SK-N-SH treated with all-trans-retinoic acid at 6 μM for 48 hours (cell line): ENCODE measurements around the gene SKP1.

ENCODE experiments used
- ATAC-seq: fragments of 200-7000 bp; cut with Tn5 transposase; 3 replicates; pipeline ENCODE4 v1.9.1; 2020; ENCODE audit warnings: mild to moderate bottlenecking, moderate library complexity
- ARNTL ChIP-seq: fragments of 450-650 bp; formaldehyde crosslinking; IDR thresholded peaks from 2 replicates; pipeline ENCODE4 v1.5.0; 2020; ENCODE audit warnings: low read depth, mild to moderate bottlenecking, moderate library complexity, borderline replicate concordance
- BACH2 ChIP-seq: fragments of 250-450 bp; sonication (Bioruptor Pico); IDR thresholded peaks from 2 replicates; pipeline ENCODE4 v1.9.0; 2021; ENCODE audit warnings: mild to moderate bottlenecking, borderline replicate concordance
- CSDC2 ChIP-seq: fragments of 250-450 bp; sonication (Bioruptor Pico); IDR thresholded peaks from 2 replicates; pipeline ENCODE4 v1.5.0; 2020; ENCODE audit warnings: mild to moderate bottlenecking, moderate library complexity
- ESRRG ChIP-seq: fragments of 250-450 bp; sonication (Bioruptor Pico); IDR thresholded peaks from 2 replicates; pipeline ENCODE4 v1.6.1; 2021; ENCODE audit warnings: mild to moderate bottlenecking
- ISL1 ChIP-seq: fragments of 250-450 bp; sonication (Bioruptor Pico); IDR thresholded peaks from 2 replicates; pipeline ENCODE4 v2.1.2; 2022; ENCODE audit warnings: mild to moderate bottlenecking, moderate library complexity
- PPARA ChIP-seq: fragments of 250-450 bp; sonication (Bioruptor Pico); IDR thresholded peaks from 2 replicates; pipeline ENCODE4 v1.5.0; 2020; ENCODE audit warnings: mild to moderate bottlenecking, borderline replicate concordance
- RARB ChIP-seq: fragments of 250-450 bp; sonication (Bioruptor Pico); IDR thresholded peaks from 2 replicates; pipeline ENCODE4 v1.8.0; 2021; ENCODE audit warnings: mild to moderate bottlenecking, moderate library complexity
- SNAI2 ChIP-seq: fragments of 250-450 bp; sonication (Bioruptor Pico); IDR thresholded peaks from 2 replicates; pipeline ENCODE4 v1.5.0; 2020; ENCODE audit warnings: mild to moderate bottlenecking, moderate library complexity
- TCF4 ChIP-seq: fragments of 250-450 bp; sonication (Bioruptor Pico); IDR thresholded peaks from 2 replicates; pipeline ENCODE4 v1.8.0; 2021; ENCODE audit warnings: mild to moderate bottlenecking, moderate library complexity, borderline replicate concordance
- TOX ChIP-seq: fragments of 250-450 bp; sonication (Bioruptor Pico); IDR thresholded peaks from 2 replicates; pipeline ENCODE4 v1.8.0; 2021; ENCODE audit warnings: mild to moderate bottlenecking, moderate library complexity, borderline replicate concordance
- ZC3H10 ChIP-seq: fragments of 250-450 bp; sonication (Bioruptor Pico); IDR thresholded peaks from 2 replicates; pipeline ENCODE4 v1.5.1; 2021; ENCODE audit warnings: mild to moderate bottlenecking, moderate library complexity
- ZFP30 ChIP-seq: fragments of 450-650 bp; formaldehyde crosslinking; IDR thresholded peaks from 2 replicates; pipeline ENCODE4 v1.5.0; 2022; ENCODE audit warnings: mild to moderate bottlenecking, moderate library complexity
- ZNF565 ChIP-seq: fragments of 450-650 bp; formaldehyde crosslinking; conservative IDR thresholded peaks from 2 replicates; pipeline ENCODE4 v1.5.0; 2020; ENCODE audit warnings: low read depth, mild to moderate bottlenecking, moderate library complexity
- ZNF70 ChIP-seq: fragments of 450-650 bp; formaldehyde crosslinking; IDR thresholded peaks from 2 replicates; pipeline ENCODE4 v1.5.0; 2020; ENCODE audit warnings: mild to moderate bottlenecking, moderate library complexity
- ZNF8 ChIP-seq: fragments of 450-650 bp; formaldehyde crosslinking; IDR thresholded peaks from 2 replicates; pipeline ENCODE4 v1.5.0; 2020; ENCODE audit warnings: mild to moderate bottlenecking, moderate library complexity
- TF ChIP-seq, protein P1 (sequence below): fragments of 250-450 bp; sonication (Bioruptor Pico); IDR thresholded peaks from 2 replicates; pipeline ENCODE4 v1.5.0; 2020; ENCODE audit warnings: mild to moderate bottlenecking, moderate library complexity
- TF ChIP-seq, protein P2 (sequence below): fragments of 250-450 bp; sonication (Bioruptor Pico); IDR thresholded peaks from 2 replicates; pipeline ENCODE4 v1.8.0; 2021; ENCODE audit warnings: low read depth, mild to moderate bottlenecking, moderate library complexity, borderline replicate concordance
- TF ChIP-seq, protein P3 (sequence below): fragments of 250-450 bp; sonication (Bioruptor Pico); IDR thresholded peaks from 2 replicates; pipeline ENCODE4 v1.8.0; 2020; ENCODE audit warnings: mild to moderate bottlenecking, moderate library complexity, borderline replicate concordance
- TF ChIP-seq, protein P4 (sequence below): fragments of 250-450 bp; sonication (Bioruptor Pico); IDR thresholded peaks from 2 replicates; pipeline ENCODE4 v1.5.1; 2021; ENCODE audit warnings: mild to moderate bottlenecking, moderate library complexity
- TF ChIP-seq, protein P5 (sequence below): fragments of 250-450 bp; sonication (Bioruptor Pico); IDR thresholded peaks from 2 replicates; pipeline ENCODE4 v1.5.1; 2020; ENCODE audit warnings: low read depth, mild to moderate bottlenecking, moderate library complexity

SKP1 gene

DNA sequence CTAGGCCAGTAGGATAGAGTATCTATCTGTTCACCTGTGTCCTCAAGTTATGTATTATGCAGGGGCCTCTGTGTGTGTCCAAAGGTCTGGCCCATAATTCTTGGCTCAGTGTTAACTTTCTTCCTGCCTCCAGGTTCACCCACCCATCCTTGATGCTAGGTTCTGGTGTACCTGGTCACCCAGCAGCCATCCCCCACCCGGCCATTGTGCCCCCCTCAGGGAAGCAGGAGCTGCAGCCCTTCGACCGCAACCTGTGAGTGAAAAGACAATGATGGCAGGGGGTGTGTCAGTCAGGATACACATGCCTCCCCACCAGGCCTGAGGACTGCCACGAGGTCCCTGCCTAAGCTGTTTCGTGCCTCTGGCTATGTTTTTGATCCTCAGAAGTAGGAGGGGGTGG, 34.7 kb downstream of the SKP1 start:
- TF ChIP-seq ZFP30 (CRISPR knock-in tag) = no peak
- no peak for TF ChIP-seq TOX (CRISPR knock-in tag)
- TF ChIP-seq, protein P1, sequence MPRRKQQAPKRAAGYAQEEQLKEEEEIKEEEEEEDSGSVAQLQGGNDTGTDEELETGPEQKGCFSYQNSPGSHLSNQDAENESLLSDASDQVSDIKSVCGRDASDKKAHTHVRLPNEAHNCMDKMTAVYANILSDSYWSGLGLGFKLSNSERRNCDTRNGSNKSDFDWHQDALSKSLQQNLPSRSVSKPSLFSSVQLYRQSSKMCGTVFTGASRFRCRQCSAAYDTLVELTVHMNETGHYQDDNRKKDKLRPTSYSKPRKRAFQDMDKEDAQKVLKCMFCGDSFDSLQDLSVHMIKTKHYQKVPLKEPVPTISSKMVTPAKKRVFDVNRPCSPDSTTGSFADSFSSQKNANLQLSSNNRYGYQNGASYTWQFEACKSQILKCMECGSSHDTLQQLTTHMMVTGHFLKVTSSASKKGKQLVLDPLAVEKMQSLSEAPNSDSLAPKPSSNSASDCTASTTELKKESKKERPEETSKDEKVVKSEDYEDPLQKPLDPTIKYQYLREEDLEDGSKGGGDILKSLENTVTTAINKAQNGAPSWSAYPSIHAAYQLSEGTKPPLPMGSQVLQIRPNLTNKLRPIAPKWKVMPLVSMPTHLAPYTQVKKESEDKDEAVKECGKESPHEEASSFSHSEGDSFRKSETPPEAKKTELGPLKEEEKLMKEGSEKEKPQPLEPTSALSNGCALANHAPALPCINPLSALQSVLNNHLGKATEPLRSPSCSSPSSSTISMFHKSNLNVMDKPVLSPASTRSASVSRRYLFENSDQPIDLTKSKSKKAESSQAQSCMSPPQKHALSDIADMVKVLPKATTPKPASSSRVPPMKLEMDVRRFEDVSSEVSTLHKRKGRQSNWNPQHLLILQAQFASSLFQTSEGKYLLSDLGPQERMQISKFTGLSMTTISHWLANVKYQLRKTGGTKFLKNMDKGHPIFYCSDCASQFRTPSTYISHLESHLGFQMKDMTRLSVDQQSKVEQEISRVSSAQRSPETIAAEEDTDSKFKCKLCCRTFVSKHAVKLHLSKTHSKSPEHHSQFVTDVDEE (CRISPR knock-in tag) = no peak
- TF ChIP-seq CSDC2 = no peak
- no peak for TF ChIP-seq ARNTL (CRISPR knock-in tag)
- no peak for TF ChIP-seq ISL1 (CRISPR knock-in tag)
- no peak for TF ChIP-seq ZC3H10 (CRISPR knock-in tag)
- no peak for ATAC-seq

DNA sequence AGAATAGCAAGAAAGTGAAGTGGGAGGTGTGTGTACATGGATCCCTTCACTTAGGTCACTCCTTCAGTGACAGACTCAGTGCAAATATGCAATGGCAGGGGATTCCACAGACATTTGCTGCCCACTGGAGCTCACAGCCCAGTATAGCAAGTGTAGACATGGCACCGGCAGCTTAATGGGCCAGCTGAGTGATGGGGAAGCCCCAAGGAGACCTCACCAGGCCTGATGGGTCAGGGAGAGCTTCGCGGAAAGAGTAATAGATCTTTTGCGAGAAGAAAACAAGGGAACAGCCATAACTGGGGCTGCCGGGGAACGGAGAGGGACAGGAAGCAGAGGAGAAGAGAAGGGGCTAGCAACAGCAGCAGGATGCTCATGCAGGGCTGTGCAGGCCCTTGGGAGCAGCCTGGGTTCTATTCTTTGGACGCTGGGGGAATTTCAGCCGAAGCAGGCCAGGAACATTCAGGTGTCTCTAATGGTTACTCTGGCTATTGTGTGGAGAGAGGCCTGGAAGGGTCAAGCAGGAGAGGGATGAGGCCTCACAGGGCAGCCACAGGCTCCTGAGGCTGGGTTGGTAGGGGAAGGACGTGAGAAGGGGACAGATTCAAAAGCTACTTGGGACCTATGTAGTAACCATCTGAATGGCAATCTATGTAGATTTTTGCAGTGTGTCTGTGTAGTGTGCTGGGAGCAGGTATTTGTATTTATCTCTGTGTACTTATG, 35.3 kb downstream of the SKP1 start:
- no peak for TF ChIP-seq PPARA (CRISPR knock-in tag)
- TF ChIP-seq ARNTL (CRISPR knock-in tag) = no peak
- no peak for TF ChIP-seq TCF4 (CRISPR knock-in tag)
- ATAC-seq = peak; percentile 19

DNA sequence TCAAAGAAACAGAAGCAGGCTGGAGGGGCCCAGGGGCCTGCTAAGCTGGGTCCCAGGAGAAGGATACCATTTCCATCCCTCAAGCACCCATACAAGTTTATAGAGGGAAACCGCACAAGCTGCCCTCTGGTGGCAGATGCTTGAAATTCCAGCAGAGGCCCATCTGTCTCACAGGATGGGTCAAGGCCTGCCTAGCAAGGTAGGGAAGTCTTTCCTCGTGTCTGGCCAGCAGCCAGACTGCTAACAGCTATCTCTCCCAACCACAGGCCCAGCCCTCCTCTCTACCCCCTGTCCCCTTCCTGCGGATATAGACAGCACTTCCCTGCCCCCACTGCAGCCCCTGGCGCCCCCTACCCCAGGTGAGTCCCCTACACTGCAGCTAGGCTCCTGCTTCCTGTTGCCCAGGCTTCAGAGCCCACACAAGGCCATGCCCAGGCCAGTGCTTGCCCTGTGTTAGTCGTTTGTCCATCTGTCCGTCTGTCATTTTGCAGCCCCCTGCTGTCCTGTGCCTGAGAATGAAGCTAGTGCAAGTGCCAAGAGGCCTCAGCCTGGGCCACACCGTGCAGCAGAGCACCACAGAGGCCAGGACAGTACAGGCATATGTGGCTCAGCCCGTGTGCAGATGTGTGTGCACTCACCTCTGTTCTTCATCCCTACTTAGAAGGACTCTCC, 36.1 kb downstream of the SKP1 start:
- peak; percentile 90 for ATAC-seq
- TF ChIP-seq, protein P2, sequence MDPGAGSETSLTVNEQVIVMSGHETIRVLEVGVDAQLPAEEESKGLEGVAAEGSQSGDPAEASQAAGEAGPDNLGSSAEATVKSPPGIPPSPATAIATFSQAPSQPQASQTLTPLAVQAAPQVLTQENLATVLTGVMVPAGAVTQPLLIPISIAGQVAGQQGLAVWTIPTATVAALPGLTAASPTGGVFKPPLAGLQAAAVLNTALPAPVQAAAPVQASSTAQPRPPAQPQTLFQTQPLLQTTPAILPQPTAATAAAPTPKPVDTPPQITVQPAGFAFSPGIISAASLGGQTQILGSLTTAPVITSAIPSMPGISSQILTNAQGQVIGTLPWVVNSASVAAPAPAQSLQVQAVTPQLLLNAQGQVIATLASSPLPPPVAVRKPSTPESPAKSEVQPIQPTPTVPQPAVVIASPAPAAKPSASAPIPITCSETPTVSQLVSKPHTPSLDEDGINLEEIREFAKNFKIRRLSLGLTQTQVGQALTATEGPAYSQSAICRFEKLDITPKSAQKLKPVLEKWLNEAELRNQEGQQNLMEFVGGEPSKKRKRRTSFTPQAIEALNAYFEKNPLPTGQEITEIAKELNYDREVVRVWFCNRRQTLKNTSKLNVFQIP = no peak
- TF ChIP-seq, protein P3, sequence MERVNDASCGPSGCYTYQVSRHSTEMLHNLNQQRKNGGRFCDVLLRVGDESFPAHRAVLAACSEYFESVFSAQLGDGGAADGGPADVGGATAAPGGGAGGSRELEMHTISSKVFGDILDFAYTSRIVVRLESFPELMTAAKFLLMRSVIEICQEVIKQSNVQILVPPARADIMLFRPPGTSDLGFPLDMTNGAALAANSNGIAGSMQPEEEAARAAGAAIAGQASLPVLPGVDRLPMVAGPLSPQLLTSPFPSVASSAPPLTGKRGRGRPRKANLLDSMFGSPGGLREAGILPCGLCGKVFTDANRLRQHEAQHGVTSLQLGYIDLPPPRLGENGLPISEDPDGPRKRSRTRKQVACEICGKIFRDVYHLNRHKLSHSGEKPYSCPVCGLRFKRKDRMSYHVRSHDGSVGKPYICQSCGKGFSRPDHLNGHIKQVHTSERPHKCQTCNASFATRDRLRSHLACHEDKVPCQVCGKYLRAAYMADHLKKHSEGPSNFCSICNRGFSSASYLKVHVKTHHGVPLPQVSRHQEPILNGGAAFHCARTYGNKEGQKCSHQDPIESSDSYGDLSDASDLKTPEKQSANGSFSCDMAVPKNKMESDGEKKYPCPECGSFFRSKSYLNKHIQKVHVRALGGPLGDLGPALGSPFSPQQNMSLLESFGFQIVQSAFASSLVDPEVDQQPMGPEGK (CRISPR knock-in tag) = no peak
- TF ChIP-seq ZNF70 (CRISPR knock-in tag) = no peak
- no peak for TF ChIP-seq TCF4 (CRISPR knock-in tag)
- no peak for TF ChIP-seq ZNF565 (CRISPR knock-in tag)
- TF ChIP-seq, protein P4, sequence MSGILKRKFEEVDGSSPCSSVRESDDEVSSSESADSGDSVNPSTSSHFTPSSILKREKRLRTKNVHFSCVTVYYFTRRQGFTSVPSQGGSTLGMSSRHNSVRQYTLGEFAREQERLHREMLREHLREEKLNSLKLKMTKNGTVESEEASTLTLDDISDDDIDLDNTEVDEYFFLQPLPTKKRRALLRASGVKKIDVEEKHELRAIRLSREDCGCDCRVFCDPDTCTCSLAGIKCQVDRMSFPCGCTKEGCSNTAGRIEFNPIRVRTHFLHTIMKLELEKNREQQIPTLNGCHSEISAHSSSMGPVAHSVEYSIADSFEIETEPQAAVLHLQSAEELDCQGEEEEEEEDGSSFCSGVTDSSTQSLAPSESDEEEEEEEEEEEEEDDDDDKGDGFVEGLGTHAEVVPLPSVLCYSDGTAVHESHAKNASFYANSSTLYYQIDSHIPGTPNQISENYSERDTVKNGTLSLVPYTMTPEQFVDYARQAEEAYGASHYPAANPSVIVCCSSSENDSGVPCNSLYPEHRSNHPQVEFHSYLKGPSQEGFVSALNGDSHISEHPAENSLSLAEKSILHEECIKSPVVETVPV (CRISPR knock-in tag) = no peak
- TF ChIP-seq BACH2 (CRISPR knock-in tag) = no peak

DNA sequence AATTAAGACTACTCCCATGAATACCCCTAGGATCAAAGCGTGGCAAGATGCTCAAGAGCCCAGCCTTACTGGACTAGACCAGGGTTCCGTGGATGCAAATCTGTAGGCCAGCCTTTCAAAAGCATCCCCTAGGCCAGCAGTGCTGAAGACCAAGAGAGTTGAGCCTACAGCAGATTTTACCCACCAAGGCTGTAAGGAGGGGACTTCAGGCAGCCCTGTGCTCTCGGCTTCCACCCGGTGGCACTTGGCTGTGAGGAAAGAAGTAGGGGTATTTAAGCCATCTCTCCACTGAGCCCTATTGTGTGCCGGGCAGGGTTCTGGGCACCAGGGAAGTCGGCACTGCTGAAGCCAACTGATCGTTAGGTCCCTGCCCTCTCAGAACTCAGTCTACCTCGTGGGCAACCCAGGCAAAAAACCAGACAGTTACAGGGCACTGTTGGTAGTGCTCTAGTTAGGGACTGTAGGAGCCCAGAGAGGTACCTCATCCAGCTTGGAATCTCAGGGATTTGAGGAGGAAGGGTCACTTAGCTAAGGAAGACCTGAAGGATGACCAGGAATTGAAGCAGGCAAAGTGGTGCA, 36.8 kb downstream of the SKP1 start:
- no peak for ATAC-seq
- TF ChIP-seq ZNF70 (CRISPR knock-in tag) (no peak), CSDC2 (no peak), BACH2 (CRISPR knock-in tag) (no peak), ARNTL (CRISPR knock-in tag) (no peak), ZNF565 (CRISPR knock-in tag) (no peak), ISL1 (CRISPR knock-in tag) (no peak), ZNF8 (CRISPR knock-in tag) (no peak), ZC3H10 (CRISPR knock-in tag) (no peak), SNAI2 (CRISPR knock-in tag) (no peak), ESRRG (CRISPR knock-in tag) (no peak), TOX (CRISPR knock-in tag) (no peak), ZFP30 (CRISPR knock-in tag) (no peak), RARB (CRISPR knock-in tag) (no peak)
- TF ChIP-seq, protein P2 = no peak
- TF ChIP-seq, protein P5, sequence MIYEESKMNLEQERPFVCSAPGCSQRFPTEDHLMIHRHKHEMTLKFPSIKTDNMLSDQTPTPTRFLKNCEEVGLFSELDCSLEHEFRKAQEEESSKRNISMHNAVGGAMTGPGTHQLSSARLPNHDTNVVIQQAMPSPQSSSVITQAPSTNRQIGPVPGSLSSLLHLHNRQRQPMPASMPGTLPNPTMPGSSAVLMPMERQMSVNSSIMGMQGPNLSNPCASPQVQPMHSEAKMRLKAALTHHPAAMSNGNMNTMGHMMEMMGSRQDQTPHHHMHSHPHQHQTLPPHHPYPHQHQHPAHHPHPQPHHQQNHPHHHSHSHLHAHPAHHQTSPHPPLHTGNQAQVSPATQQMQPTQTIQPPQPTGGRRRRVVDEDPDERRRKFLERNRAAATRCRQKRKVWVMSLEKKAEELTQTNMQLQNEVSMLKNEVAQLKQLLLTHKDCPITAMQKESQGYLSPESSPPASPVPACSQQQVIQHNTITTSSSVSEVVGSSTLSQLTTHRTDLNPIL = no peak
- TF ChIP-seq, protein P4 (CRISPR knock-in tag) = no peak
